ENCODE measurements around the gene TBX15.

- TF ChIP-seq POLR2A (IDR thresholded peaks at IDR 0.05) (no peak), CTCF (IDR thresholded peaks at IDR 0.05) (no peak)
Measured at GRCh38 chr1:118905671-118906070, 82.5 kb downstream of the TBX15 start.
